Measurements from ENCODE around the gene APOL6.

APOL6 gene

DNA sequence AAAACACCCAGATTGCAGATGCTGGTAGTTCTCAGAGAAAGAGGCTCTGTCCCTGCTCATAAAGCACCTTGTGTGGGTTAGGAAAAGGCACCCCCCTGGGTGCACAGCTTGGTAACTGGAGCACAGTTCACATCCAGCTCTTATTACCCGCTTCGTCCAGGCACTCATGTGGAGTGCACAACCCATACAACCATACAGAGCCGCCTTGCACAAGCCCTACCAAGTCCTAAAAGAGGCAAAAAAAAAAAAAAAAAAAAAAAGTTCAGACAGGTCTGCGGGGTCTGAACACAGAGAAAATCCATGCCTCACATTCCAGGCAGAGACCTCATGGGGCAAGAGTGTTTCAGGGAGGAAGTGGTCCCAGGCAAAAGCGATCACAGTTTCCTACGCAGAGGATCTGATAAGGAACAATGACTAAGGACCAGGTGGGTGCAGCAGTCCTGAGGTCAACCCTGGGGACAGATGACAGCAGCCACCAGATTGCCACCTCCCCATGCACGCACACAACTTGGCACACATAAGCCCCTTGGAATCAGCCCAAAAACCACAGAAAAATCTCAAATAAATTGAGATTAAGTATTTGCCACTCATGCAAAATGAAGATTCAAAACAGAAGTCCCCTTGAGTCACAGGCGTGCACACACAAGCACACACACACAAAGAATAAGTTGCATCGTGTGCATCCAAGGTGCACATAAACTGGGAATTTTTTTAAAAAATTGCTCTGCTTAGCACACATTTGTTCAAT is 43.5 kb upstream of the APOL6 start:
- Histone ChIP-seq H3K4me3 (ENCODE audit: low read depth, low read length) (no peak overlapping the region), H3K4me1 (ENCODE audit: control insufficient read depth, insufficient read depth, low read length) (no peaks in the 10 kb centered on the region), H3K27ac (ENCODE audit: extremely low read depth, low read depth, low read length) (no peak overlapping the region), H3K9me3 (ENCODE audit: control insufficient read depth, insufficient read depth, low read depth, low read length) (no peaks in the 10 kb centered on the region), H3K36me3 (ENCODE audit: control insufficient read depth in 2 of 2, insufficient read depth in 1 of 2, low read length in 2 of 2) (no peaks in the 10 kb centered on the region)
- CTCF ChIA-PET, result interaction anchor here (0.7 to 1.0 kb wide), 3 partner anchors 12 to 246 kb away, joined by 3 read pairs; partner anchors contain the start of gene MB
- POLR2A ChIA-PET, result interaction anchor here (0.7 kb wide), 1 partner anchor 174 kb away, joined by 5 read pairs; no protein-coding TSS in a partner anchor
- TF ChIP-seq SETDB1 (IDR thresholded peaks at IDR 0.05; ENCODE audit: insufficient read length, low read length) (no peak), ZNF394 (tag by site-specific recombination; IDR thresholded peaks at IDR 0.05; ENCODE audit: borderline replicate concordance) (no peak), ZNF121 (tag by site-specific recombination; IDR thresholded peaks at IDR 0.05) (no peak), ZNF610 (tag by site-specific recombination; IDR thresholded peaks at IDR 0.05; ENCODE audit: borderline replicate concordance) (no peak), MYNN (tag by site-specific recombination; IDR thresholded peaks at IDR 0.05; ENCODE audit: borderline replicate concordance) (no peak), ZNF16 (tag by site-specific recombination; IDR thresholded peaks at IDR 0.05; ENCODE audit: low read depth) (no peak), ZNF404 (tag by site-specific recombination; IDR thresholded peaks at IDR 0.05) (no peak), ZNF768 (tag by site-specific recombination; IDR thresholded peaks at IDR 0.05) (no peak), PRDM1 (tag by site-specific recombination; IDR thresholded peaks at IDR 0.05) (no peak), ZFP41 (tag by site-specific recombination; IDR thresholded peaks at IDR 0.05; ENCODE audit: borderline replicate concordance) (no peak), ZFP69B (tag by site-specific recombination; IDR thresholded peaks at IDR 0.05) (peak; percentile 27; the same call in 1 of the 2 replicates), ZNF223 (tag by site-specific recombination; IDR thresholded peaks at IDR 0.05) (no peak), SP7 (tag by site-specific recombination; IDR thresholded peaks at IDR 0.05) (no peak), ZNF830 (tag by site-specific recombination; IDR thresholded peaks at IDR 0.05; ENCODE audit: low read depth) (no peak), ZNF302 (tag by site-specific recombination; IDR thresholded peaks at IDR 0.05; ENCODE audit: low read depth) (no peak), ZNF555 (tag by site-specific recombination; conservative IDR thresholded peaks at IDR 0.05) (no peak), SP2 (tag by site-specific recombination; IDR thresholded peaks at IDR 0.05) (no peak)
- TF ChIP-seq, protein P1, sequence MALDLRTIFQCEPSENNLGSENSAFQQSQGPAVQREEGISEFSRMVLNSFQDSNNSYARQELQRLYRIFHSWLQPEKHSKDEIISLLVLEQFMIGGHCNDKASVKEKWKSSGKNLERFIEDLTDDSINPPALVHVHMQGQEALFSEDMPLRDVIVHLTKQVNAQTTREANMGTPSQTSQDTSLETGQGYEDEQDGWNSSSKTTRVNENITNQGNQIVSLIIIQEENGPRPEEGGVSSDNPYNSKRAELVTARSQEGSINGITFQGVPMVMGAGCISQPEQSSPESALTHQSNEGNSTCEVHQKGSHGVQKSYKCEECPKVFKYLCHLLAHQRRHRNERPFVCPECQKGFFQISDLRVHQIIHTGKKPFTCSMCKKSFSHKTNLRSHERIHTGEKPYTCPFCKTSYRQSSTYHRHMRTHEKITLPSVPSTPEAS (tag by site-specific recombination; IDR thresholded peaks at IDR 0.05), result no peak; the same call in 1 of the 2 replicates
- TF ChIP-seq, protein P2, sequence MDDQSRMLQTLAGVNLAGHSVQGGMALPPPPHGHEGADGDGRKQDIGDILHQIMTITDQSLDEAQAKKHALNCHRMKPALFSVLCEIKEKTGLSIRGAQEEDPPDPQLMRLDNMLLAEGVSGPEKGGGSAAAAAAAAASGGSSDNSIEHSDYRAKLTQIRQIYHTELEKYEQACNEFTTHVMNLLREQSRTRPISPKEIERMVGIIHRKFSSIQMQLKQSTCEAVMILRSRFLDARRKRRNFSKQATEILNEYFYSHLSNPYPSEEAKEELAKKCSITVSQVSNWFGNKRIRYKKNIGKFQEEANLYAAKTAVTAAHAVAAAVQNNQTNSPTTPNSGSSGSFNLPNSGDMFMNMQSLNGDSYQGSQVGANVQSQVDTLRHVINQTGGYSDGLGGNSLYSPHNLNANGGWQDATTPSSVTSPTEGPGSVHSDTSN (CRISPR knock-in tag; IDR thresholded peaks at IDR 0.05), result no peak
- TF ChIP-seq, protein P3, sequence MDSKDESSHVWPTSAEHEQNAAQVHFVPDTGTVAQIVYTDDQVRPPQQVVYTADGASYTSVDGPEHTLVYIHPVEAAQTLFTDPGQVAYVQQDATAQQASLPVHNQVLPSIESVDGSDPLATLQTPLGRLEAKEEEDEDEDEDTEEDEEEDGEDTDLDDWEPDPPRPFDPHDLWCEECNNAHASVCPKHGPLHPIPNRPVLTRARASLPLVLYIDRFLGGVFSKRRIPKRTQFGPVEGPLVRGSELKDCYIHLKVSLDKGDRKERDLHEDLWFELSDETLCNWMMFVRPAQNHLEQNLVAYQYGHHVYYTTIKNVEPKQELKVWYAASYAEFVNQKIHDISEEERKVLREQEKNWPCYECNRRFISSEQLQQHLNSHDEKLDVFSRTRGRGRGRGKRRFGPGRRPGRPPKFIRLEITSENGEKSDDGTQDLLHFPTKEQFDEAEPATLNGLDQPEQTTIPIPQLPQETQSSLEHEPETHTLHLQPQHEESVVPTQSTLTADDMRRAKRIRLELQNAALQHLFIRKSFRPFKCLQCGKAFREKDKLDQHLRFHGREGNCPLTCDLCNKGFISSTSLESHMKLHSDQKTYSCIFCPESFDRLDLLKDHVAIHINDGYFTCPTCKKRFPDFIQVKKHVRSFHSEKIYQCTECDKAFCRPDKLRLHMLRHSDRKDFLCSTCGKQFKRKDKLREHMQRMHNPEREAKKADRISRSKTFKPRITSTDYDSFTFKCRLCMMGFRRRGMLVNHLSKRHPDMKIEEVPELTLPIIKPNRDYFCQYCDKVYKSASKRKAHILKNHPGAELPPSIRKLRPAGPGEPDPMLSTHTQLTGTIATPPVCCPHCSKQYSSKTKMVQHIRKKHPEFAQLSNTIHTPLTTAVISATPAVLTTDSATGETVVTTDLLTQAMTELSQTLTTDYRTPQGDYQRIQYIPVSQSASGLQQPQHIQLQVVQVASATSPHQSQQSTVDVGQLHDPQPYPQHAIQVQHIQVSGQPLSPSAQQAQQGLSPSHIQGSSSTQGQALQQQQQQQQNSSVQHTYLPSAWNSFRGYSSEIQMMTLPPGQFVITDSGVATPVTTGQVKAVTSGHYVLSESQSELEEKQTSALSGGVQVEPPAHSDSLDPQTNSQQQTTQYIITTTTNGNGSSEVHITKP (tag by site-specific recombination; IDR thresholded peaks at IDR 0.05), result peak; percentile 24; the same call in 1 of the 2 replicates
- TF ChIP-seq, protein P4, sequence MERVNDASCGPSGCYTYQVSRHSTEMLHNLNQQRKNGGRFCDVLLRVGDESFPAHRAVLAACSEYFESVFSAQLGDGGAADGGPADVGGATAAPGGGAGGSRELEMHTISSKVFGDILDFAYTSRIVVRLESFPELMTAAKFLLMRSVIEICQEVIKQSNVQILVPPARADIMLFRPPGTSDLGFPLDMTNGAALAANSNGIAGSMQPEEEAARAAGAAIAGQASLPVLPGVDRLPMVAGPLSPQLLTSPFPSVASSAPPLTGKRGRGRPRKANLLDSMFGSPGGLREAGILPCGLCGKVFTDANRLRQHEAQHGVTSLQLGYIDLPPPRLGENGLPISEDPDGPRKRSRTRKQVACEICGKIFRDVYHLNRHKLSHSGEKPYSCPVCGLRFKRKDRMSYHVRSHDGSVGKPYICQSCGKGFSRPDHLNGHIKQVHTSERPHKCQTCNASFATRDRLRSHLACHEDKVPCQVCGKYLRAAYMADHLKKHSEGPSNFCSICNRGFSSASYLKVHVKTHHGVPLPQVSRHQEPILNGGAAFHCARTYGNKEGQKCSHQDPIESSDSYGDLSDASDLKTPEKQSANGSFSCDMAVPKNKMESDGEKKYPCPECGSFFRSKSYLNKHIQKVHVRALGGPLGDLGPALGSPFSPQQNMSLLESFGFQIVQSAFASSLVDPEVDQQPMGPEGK (tag by site-specific recombination; IDR thresholded peaks at IDR 0.05), result no peak
- TF ChIP-seq, protein P5, sequence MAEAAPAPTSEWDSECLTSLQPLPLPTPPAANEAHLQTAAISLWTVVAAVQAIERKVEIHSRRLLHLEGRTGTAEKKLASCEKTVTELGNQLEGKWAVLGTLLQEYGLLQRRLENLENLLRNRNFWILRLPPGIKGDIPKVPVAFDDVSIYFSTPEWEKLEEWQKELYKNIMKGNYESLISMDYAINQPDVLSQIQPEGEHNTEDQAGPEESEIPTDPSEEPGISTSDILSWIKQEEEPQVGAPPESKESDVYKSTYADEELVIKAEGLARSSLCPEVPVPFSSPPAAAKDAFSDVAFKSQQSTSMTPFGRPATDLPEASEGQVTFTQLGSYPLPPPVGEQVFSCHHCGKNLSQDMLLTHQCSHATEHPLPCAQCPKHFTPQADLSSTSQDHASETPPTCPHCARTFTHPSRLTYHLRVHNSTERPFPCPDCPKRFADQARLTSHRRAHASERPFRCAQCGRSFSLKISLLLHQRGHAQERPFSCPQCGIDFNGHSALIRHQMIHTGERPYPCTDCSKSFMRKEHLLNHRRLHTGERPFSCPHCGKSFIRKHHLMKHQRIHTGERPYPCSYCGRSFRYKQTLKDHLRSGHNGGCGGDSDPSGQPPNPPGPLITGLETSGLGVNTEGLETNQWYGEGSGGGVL (tag by site-specific recombination; IDR thresholded peaks at IDR 0.05), result no peak
- TF ChIP-seq, protein P6, sequence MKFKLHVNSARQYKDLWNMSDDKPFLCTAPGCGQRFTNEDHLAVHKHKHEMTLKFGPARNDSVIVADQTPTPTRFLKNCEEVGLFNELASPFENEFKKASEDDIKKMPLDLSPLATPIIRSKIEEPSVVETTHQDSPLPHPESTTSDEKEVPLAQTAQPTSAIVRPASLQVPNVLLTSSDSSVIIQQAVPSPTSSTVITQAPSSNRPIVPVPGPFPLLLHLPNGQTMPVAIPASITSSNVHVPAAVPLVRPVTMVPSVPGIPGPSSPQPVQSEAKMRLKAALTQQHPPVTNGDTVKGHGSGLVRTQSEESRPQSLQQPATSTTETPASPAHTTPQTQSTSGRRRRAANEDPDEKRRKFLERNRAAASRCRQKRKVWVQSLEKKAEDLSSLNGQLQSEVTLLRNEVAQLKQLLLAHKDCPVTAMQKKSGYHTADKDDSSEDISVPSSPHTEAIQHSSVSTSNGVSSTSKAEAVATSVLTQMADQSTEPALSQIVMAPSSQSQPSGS (tag by site-specific recombination; IDR thresholded peaks at IDR 0.05; ENCODE audit: low read depth), result no peak
